Hepatocyte (in vitro differentiated cells): ENCODE results near the gene M1AP.

Experiments used
- EZH2phosphoT487 ChIP-seq: fragments of 200-600 bp; sonication (generic); IDR thresholded peaks from one replicate; pipeline ENCODE4 v1.6.1; 2018; ENCODE audit warnings: antibody characterized with exemption, mild to moderate bottlenecking, low read depth, moderate library complexity; ENCODE audit not compliant: unreplicated experiment, severe bottlenecking
- TF ChIP-seq, protein P1 (sequence below): fragments of 200-600 bp; sonication (generic); IDR thresholded peaks from 2 replicates; pipeline ENCODE4 v1.5.1; 2016; ENCODE audit warnings: antibody characterized with exemption, mild to moderate bottlenecking; ENCODE audit not compliant: poor library complexity

DNA sequence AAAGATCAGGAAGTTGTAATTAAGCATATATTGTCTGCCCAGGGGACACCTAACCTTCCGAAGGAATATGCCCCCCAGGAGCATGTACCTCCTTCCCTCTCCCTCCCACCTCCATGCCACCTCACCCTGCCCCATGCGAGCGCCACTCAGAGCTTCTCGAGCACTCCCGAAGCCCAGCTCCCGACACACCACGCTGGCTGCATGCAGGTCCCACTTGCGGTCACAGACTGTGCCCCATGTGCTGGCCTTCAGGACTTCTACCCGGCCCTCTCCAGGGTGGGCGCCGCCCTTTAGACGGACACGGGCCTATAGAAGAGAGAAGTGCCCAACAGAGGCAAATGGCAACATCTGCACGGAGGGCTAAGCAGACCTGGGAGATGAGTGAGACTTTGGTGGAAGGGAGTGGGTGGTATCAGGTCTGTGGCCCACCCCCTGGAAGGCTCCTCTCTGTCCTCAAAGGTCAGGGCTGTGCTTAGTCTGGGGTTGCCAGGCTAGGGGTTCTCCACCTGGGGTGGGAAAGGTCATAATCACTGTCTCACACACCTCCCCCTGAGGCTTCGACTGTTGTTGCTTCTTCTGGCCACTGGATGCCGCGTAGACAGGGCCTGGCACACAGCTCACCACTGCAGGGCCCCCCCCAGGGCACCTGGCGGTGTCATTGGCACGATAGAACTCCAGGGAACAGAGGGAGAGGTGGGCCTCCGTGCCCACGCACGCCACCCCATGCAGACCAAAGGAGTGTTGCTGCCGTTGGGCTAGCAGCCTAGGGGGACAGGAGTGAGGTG is 111.8 kb downstream of the M1AP start:
- TF ChIP-seq, protein P1, sequence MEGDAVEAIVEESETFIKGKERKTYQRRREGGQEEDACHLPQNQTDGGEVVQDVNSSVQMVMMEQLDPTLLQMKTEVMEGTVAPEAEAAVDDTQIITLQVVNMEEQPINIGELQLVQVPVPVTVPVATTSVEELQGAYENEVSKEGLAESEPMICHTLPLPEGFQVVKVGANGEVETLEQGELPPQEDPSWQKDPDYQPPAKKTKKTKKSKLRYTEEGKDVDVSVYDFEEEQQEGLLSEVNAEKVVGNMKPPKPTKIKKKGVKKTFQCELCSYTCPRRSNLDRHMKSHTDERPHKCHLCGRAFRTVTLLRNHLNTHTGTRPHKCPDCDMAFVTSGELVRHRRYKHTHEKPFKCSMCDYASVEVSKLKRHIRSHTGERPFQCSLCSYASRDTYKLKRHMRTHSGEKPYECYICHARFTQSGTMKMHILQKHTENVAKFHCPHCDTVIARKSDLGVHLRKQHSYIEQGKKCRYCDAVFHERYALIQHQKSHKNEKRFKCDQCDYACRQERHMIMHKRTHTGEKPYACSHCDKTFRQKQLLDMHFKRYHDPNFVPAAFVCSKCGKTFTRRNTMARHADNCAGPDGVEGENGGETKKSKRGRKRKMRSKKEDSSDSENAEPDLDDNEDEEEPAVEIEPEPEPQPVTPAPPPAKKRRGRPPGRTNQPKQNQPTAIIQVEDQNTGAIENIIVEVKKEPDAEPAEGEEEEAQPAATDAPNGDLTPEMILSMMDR = no peak
- TF ChIP-seq EZH2phosphoT487 = no peak
